Small intestine (tissue), 7 donors: ENCODE results near the gene ZDHHC6. TPM values are rescaled to one million over a fixed set of nuclear protein-coding genes. Genes with fewer than 3 reads are reported as not detected.
"Not testable (repeated sequence)": the region's sequence is repeated elsewhere in the genome, so short reads cannot be mapped to it uniquely, and the experiment has no call there.

Experiments used
- DNase-seq, 2 donors: peaks; one replicate each; pipeline versions ENCODE4 v3.0.0 to v3.0.0-alpha.2; 2013
- FAIRE-seq: peaks from 2 replicates; lab custom pipeline; 2012; peaks lifted over from hg19 to GRCh38; lab: Jason Lieb, UNC
- H3K27ac ChIP-seq, 3 donors: one replicate each; pipeline ENCODE4 v1.5.1; 2013; ENCODE audit warnings: low read length in 2 of 3, mild to moderate bottlenecking in 2 of 3, control low read depth in 1 of 3, inconsistent platforms in 1 of 3, low read depth in 1 of 3, moderate library complexity in 1 of 3
- H3K27me3 ChIP-seq, 3 donors: one replicate each; pipeline ENCODE4 v1.6.1; 2013; ENCODE audit warnings: low read length in 3 of 3, inconsistent platforms in 1 of 3; ENCODE audit not compliant: control insufficient read depth in 3 of 3, insufficient read depth in 3 of 3
- H3K36me3 ChIP-seq, 3 donors: one replicate each; pipeline ENCODE4 v1.6.1; 2013; ENCODE audit warnings: low read length in 3 of 3, inconsistent platforms in 1 of 3, low read depth in 1 of 3, mild to moderate bottlenecking in 1 of 3, moderate library complexity in 1 of 3; ENCODE audit not compliant: control insufficient read depth in 3 of 3, insufficient read depth in 2 of 3
- H3K4me1 ChIP-seq, 3 donors: one replicate each; pipeline ENCODE4 v1.6.1; 2013; ENCODE audit warnings: low read length in 2 of 3, inconsistent platforms in 1 of 3, low read depth in 1 of 3, mild to moderate bottlenecking in 1 of 3, moderate library complexity in 1 of 3; ENCODE audit not compliant: control insufficient read depth in 3 of 3, insufficient read depth in 2 of 3
- H3K4me3 ChIP-seq, 3 donors: one replicate each; pipeline ENCODE4 v1.5.1; 2013; ENCODE audit warnings: low read length in 3 of 3, control low read depth in 1 of 3, inconsistent platforms in 1 of 3, low read depth in 1 of 3, mild to moderate bottlenecking in 1 of 3, moderate library complexity in 1 of 3
- H3K9me3 ChIP-seq, 2 donors: one replicate each; pipeline ENCODE4 v1.6.1; 2013; ENCODE audit warnings: low read depth in 1 of 2, low read length in 1 of 2; ENCODE audit not compliant: control insufficient read depth in 2 of 2, insufficient read depth in 1 of 2
- WGBS, 3 donors: extraction: QIAGEN DNeasy Blood & Tissue Kit; methylation state at CpG; one replicate each; pipeline ENCODE4 v1.1.7; 2013; 5-methylcytosine and 5-hydroxymethylcytosine counted together
- polyA plus RNA-seq, 4 donors: library from polyadenylated mRNA; stranded (reverse) in 3 of 4; unstranded in 1 of 4; fragments of 200-250 nt in 3 of 4; fragments of 120-200 nt in 1 of 4; gene quantifications; one replicate each; pipeline versions ENCODE4 v1.2.1 to v1.2.3, GENCODE V29; 2013
- donor health status: healthy with polysubstance abuse.
- donor health status: control.
- donor health status: control.
- donor health status: Bipolar disorder and iron deficiency.
- donor health status: healthy.

The ZDHHC6 gene
- polyA plus RNA-seq, 4 donors, result 39.1 to 79.8 (median 50.7) TPM

DNA sequence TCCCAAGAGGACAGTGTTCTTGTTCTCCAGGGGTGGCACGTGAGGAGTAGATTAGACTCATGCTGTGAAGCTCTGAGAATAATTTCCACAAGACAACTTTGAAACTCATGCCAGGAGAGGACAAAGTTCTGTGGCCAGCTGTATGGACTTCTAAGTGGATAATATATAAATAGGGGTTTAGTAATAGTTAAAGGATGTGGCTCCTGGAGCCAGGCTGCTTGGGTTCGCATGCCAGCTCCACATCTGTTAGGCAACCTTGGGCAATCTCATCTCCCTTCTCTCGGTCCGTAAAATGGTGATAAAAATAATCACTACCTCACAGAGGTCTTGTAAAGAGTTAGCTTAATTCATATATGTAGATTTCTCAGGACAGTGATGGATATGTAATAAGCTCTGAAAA, 37.0 kb downstream of the ZDHHC6 start:
- H3K27me3 ChIP-seq, result no peaks in the 10 kb centered on the region
- H3K9me3 ChIP-seq, result no peaks in the 10 kb centered on the region
- peaks cover 0 to 31% (median 0%) of the 10 kb centered on the region in 3 donors for H3K4me1 ChIP-seq
- H3K27ac ChIP-seq, result peak overlapping the region in 1 of 3 donors; percentile 23
- FAIRE-seq (no peak), DNase-seq (peak; percentile 47)
- H3K4me3 ChIP-seq, result no peak overlapping the region
- peaks cover 25 to 41% (median 40%) of the 10 kb centered on the region in 3 donors for H3K36me3 ChIP-seq
- WGBS, 3 donors, result 17 to 55% (median 38%) methylated on average over 4 of the region's 4 CpGs

DNA sequence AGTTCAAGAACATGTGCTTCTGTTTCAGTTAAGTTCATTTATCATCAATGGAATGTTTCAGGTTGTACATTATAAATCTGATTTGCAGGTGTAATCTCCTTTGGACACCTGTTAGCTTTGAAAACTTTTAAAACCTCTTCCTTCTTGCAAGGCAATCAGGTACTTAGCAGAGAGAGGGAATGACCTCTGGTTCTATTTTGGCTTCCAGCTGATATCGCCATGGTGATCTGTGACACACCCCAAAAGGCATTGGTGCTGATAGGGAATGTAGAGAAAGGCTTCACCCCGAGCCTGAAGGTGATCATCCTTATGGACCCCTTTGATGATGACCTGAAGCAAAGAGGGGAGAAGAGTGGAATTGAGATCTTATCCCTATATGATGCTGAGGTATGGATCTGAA, 37.4 kb downstream of the ZDHHC6 start:
- WGBS, 3 donors, result 11 to 56% (median 37%) methylated on average over 2 of the region's 2 CpGs
- no peak for FAIRE-seq
- peak; percentile 49 to 65 for DNase-seq

DNA sequence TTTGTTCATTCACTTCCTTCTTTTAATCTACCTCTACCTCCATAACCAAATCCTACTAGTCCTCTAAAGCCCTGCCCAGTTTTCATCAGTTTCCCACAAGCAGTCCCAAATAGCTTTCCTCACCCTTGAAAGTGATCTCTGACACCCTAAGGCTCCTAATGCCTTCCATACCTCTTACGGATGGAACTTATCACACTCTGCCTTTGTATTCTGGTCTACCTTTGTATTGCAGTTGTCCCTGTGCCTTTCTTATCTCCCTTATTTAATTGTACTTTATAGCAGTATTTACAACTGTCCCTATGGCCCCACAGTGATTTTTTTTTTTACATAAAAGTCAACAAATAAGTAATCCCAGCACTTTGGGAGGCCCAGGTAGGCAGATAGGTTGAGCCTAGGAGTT, 39.0 kb downstream of the ZDHHC6 start:
- H3K27ac ChIP-seq, result peak overlapping the region; percentile 23 to 53 (median 40)
- no peak overlapping the region for H3K4me3 ChIP-seq
- H3K36me3 ChIP-seq, result peaks cover 18 to 37% (median 29%) of the 10 kb centered on the region in 3 donors
- peaks cover 0 to 37% (median under 1%) of the 10 kb centered on the region in 3 donors for H3K4me1 ChIP-seq
- DNase-seq, result peak; percentile 50 to 71
- no peaks in the 10 kb centered on the region for H3K27me3 ChIP-seq
- H3K9me3 ChIP-seq, result no peaks in the 10 kb centered on the region
- FAIRE-seq, result no peak
- 19 to 58% (median 48%) methylated on average over 1 of the region's 1 CpG for WGBS, 3 donors

More for the DNA sequence above, 37.4 kb downstream of the ZDHHC6 start:
- H3K4me1 ChIP-seq, result peaks cover 0 to 35% (median 0%) of the 10 kb centered on the region in 3 donors
- no peaks in the 10 kb centered on the region for H3K27me3 ChIP-seq
- H3K9me3 ChIP-seq, result no peaks in the 10 kb centered on the region
- no peak overlapping the region for H3K4me3 ChIP-seq
- H3K27ac ChIP-seq, result peak overlapping the region in 1 of 3 donors; percentile 23
- peaks cover 25 to 39% (median 37%) of the 10 kb centered on the region in 3 donors for H3K36me3 ChIP-seq

DNA sequence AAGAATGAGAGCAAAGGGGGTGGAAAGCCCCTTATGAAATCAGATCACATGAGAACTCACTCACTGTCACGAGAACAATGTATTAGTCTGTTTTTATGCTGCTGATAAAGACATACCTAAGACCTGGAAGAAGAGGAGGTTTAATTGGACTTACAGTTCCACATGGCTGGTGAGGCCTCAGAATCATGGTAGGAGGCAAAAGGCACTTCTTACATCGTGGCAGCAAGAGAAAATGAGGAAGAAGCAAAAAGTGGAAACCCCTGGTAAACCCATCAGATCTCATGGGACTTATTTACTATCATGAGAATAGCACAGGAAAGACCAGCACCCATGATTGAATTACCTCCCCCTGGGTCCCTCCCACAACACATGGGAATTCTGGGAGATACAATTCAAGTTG, 39.9 kb downstream of the ZDHHC6 start:
- not testable (repeated sequence) for H3K9me3 ChIP-seq, H3K27me3 ChIP-seq, FAIRE-seq, H3K4me3 ChIP-seq, DNase-seq
- H3K27ac ChIP-seq, result peak overlapping the region in 1 of 3 donors; percentile 3
- 49 to 71% (median 60%) methylated on average over 2 of the region's 2 CpGs for WGBS, 3 donors
- peaks cover 18 to 36% (median 28%) of the 10 kb centered on the region in 3 donors for H3K36me3 ChIP-seq
- peaks cover 0 to 46% (median 5%) of the 10 kb centered on the region in 3 donors for H3K4me1 ChIP-seq

DNA sequence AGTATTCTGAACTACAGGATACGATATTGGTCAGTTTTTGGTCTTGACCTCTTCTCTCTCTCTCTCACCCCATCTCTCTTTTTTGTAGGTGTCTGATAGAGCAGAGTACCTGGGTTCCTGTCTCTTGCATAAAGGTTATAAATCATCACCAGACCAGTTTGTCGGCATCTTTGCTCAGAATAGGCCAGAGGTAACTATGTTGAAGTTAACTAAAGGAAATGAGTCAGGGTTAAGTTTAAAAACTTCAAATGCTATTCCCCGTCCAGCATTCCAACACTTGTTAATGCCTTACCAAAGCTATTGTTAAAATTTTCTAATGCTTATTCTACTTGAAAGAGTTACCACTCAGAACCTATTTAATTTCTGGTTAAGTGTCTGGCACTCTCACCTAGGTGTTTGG, 42.1 kb downstream of the ZDHHC6 start:
- Histone ChIP-seq H3K27me3 (no peaks in the 10 kb centered on the region), H3K9me3 (no peaks in the 10 kb centered on the region), H3K4me3 (no peak overlapping the region), H3K4me1 (peaks cover 3 to 52% (median 5%) of the 10 kb centered on the region in 3 donors), H3K36me3 (peaks cover 15 to 32% (median 27%) of the 10 kb centered on the region in 3 donors), H3K27ac (peak overlapping the region in 1 of 3 donors; percentile 49)
- 39 to 63% (median 47%) methylated on average over 3 of the region's 3 CpGs for WGBS, 3 donors
- DNase-seq, result peak in 1 of 2 donors; percentile 35
- no peak for FAIRE-seq

DNA sequence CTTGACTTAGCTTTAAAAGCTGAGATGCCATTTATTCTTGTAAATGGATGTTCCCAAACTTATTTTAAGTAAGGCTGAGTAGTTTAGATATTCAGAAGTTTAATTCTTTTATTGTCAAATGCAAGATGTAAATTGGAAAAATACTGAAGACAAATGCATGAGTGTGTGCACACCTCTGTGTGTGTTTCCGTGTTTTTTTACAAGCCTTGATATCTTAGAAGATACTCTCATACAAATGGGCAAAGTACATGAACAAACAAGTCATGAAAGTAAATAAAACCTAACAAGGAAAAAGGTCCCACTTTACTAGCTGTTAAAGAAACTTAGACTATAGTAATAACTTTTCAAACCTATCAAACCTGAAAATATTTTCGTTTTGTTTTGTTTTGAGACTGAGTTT, 43.8 kb downstream of the ZDHHC6 start:
- FAIRE-seq (peak; percentile 87), DNase-seq (peak; percentile 50 to 74)
- peaks cover 16 to 35% (median 29%) of the 10 kb centered on the region in 3 donors for H3K36me3 ChIP-seq
- H3K9me3 ChIP-seq, result no peaks in the 10 kb centered on the region
- H3K27me3 ChIP-seq, result no peaks in the 10 kb centered on the region
- peaks cover 3 to 35% (median 5%) of the 10 kb centered on the region in 3 donors for H3K4me1 ChIP-seq
- peak overlapping the region in 2 of 3 donors; percentile 53 to 76 for H3K27ac ChIP-seq
- H3K4me3 ChIP-seq, result no peak overlapping the region
- WGBS, 3 donors, result 21 to 64% (median 40%) methylated on average over 2 of the region's 2 CpGs

DNA sequence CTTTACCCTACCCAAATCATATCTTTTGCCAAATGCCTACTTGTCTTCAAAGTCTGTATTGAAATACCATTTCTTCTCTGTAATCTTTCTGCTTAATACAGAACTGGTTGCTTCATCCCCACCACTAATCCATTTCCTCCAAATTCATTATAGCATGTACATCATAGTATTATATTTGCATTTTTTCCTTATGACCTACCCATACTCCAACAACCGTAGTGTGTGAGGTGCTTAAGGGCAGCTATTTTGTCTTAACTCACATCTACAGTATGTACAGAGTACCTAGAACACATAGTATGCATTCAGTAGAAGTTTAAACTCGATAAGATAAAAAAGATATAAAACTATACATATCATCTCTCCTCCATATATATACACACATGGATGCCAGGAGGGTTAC, 49.1 kb downstream of the ZDHHC6 start:
- Histone ChIP-seq H3K9me3 (no peaks in the 10 kb centered on the region), H3K4me1 (peaks cover 8 to 29% (median 10%) of the 10 kb centered on the region in 3 donors), H3K4me3 (no peak overlapping the region), H3K27ac (no peak overlapping the region), H3K36me3 (peaks cover 3 to 39% (median 32%) of the 10 kb centered on the region in 3 donors), H3K27me3 (no peaks in the 10 kb centered on the region)
- 91 to 96% (median 93%) methylated on average over 2 of the region's 2 CpGs for WGBS, 3 donors
- FAIRE-seq, result no peak
- no peak for DNase-seq

DNA sequence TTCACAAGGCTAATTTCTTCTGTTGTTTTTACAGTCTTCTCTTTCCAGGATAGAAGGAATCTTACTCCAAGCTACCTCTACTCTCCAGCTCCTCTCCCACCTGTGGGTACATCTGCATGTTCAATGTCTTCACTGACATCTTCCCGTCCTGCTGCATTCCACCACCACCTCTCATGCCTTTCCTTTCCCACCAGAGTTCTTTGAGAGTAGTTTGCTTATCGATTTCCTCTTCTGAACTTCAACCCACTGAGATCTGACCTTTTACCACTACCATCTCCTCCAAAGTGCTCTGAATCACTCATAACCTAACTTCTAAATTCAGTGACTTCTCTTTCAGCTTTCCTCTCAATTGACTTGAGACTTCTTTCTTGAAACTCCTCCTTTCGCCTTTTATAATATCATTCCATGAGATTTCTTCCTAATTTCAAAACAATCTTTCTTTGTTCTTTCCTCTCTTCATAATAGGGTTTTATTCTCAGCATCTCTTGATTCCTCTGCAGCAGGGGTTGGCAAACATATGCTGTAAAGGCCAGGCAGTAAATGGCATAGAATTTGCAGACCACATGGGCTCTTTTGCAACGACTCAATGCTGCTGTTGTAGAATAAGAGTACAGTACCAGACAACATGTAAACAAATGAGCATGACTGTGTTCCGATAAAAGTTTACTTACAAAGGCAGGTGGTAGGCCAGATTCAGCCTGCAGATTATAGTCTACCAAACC, 50.7 kb downstream of the ZDHHC6 start:
- Histone ChIP-seq H3K9me3 (no peaks in the 10 kb centered on the region), H3K27ac (peak overlapping the region in 1 of 3 donors; percentile 9), H3K4me1 (peaks cover 5 to 26% (median 7%) of the 10 kb centered on the region in 3 donors), H3K36me3 (peaks cover 3 to 34% (median 29%) of the 10 kb centered on the region in 3 donors), H3K27me3 (no peaks in the 10 kb centered on the region), H3K4me3 (no peak overlapping the region)
- 32 to 60% (median 50%) methylated on average over 5 of the region's 5 CpGs for WGBS, 3 donors
- FAIRE-seq (no peak), DNase-seq (no peak)
